ENCODE results near the gene TSPAN32.

GRCh38 chr11:2359557-2359956, 57.7 kb downstream of the TSPAN32 start:
- no peak for TF ChIP-seq POLR2A (IDR thresholded peaks at IDR 0.05)
- TF ChIP-seq CTCF (IDR thresholded peaks at IDR 0.05 in 4 of 5, conservative IDR thresholded peaks at IDR 0.05 in 1 of 5): no peak
